GM23248 (cell line): ENCODE results near the gene SLC45A1.

Experiments used
- EZH2 ChIP-seq: fragments of 200-600 bp; sonication (generic); IDR thresholded peaks from 2 replicates; pipeline ENCODE4 v1.6.1; 2018; ENCODE audit warnings: antibody characterized with exemption, mild to moderate bottlenecking; ENCODE audit not compliant: insufficient read depth, poor library complexity, severe bottlenecking
- EZH2phosphoT487 ChIP-seq: fragments of 200-600 bp; sonication (generic); IDR thresholded peaks from 2 replicates; pipeline ENCODE4 v1.6.1; 2018; ENCODE audit warnings: antibody characterized with exemption, moderate library complexity, mild to moderate bottlenecking, low read depth; ENCODE audit not compliant: insufficient read depth

- no peak for TF ChIP-seq EZH2
- TF ChIP-seq EZH2phosphoT487 = no peak
Observed at GRCh38 chr1:8281843-8282509, 35.9 kb upstream of the SLC45A1 start.
